Measurements from ENCODE around the gene MED12L. TPM values are rescaled to one million over a fixed set of nuclear protein-coding genes. Genes with fewer than 3 reads are reported as not detected.

The MED12L gene
- total RNA-seq, result under 0.01 and 0.19 TPM in 2 replicates

GRCh38 chr3:151085227-151085888 is at the start of gene MED12L:
MED12L (plus strand) TSS chr3:151085664; CDS start chr3:151086927, 1,263 bp downstream.

DNA sequence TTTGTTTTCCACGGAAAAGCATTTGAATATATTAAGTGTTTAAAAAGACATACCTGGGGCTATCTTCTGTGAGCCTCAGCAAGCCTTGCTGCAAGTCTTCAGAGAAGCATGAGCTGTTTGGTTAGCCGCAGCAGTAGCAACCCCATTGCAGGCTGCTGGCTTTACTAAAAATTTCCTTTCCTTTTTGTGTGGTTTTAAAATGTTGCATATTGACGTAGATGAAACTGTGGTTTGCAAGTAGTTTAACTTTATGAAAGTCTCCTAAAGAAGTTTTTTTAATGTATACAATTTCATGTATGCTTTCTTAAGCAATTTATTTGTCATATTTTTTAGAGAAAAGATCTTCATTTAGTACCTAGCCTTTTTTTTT is 117.6 kb downstream of the MED12L start, which contains the start of gene GPR171:
Gene GPR171, minus strand, starts transcription at position 166 of the 370 bp plus-strand sequence. CDS start 3,830 bp downstream, outside the sequence.

DNA sequence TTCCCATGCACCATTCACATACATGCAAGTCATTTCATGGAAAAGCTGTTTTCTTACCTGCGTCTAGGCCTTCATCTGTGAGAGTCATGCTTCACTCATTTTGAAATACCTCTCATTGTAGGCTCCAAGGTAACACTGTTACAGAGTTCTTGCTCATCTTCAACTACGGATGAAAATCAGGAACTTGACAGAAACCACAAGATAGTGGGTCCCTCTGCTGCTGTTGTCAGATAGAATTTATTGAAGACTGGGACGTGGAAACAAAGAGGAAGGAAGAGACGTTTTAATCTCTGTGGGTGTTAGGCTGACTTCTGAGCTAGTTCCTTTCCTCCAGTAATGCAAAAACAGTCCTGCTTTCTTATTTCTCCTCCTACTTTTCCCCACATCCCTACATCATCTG is 192.8 kb downstream of the MED12L start, which contains the start of gene P2RY14:
Gene P2RY14, minus strand, starts transcription at position 313 of the 400 bp plus-strand sequence. CDS start 64,226 bp downstream, outside the sequence.

DNA sequence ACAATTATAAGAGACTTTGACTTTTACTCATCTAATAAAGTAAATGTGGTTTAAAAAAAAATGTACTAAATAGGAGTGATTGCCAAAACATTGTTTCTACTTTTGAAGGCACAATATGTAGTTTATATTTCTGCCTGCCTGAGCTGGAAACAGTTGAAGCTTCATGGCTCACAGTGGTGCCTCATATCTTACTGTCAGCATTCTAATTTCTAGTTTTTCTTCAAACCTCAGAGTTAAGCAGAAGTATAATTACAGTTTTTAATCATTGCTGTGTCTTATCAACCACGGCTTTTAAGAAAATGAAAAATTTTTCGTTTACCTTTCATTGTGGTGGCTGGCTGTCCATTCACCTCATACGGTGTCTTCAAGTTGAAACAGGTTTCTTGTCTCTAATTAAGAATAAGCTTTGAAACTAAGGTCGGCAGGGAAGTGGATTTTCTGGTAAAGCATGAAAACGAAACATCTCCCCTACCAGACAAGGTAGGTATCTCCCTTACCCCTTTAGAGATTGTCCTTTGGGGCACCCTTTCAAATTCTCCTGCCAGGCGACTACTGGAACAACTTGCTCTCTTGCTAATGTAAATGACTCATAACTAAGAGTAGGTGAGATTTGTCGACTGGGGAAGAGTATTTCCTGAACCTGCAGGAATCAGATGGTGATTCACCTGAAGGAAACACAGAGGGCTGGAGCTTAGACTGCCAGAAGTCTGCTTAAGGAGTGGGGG is 231.0 kb downstream of the MED12L start, which contains the start of gene GPR87:
Gene GPR87, minus strand, starts transcription at position 554 of the 725 bp plus-strand sequence. CDS start 16,720 bp downstream, outside the sequence.

DNA sequence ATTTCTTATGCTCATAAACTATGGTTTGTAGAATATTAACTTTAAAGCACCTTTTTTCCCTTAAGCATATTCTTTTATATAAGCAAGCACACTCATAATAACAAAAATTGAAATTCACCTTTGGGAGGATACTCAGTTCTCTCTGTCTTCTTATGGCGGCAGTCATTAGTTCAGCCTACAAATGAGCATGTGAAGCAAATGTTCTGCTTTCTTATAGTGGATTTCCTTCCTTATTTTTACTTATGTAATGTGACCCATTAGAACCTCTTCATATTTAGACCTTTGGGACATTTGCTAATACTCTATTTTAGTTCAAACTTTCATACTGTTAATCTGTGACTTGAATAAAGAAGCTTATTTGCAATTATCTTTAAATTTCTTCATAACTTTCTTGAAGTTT is 243.9 kb downstream of the MED12L start, which contains the start of gene P2RY13:
Gene P2RY13, minus strand, starts transcription at position 187 of the 400 bp plus-strand sequence. Its CDS starts 21 bp downstream, at position 166.

DNA sequence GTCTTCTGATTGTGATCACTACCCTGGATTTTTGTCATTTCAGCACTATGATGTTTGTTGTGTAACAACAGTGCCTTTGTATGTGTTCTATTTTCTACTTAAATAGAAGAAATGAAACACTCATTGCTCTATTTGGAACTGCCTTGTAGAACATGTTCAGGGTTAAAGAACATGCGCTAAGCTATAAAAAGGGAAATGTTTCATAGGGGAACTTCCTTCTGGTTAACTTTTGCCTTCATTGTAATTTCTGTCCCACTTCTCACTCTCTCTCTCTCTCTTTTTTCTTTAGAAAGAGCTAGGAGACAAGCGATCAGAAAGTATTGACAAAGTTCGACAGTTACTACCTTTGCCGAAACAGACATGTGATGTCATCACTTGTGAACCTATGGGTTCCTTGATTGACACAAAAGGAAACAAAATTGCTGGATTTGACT is 299.3 kb downstream of the MED12L start, which contains the start of gene P2RY12:
Gene P2RY12, minus strand, starts transcription at position 13 of the 434 bp plus-strand sequence. CDS start 45,908 bp downstream, outside the sequence.

DNA sequence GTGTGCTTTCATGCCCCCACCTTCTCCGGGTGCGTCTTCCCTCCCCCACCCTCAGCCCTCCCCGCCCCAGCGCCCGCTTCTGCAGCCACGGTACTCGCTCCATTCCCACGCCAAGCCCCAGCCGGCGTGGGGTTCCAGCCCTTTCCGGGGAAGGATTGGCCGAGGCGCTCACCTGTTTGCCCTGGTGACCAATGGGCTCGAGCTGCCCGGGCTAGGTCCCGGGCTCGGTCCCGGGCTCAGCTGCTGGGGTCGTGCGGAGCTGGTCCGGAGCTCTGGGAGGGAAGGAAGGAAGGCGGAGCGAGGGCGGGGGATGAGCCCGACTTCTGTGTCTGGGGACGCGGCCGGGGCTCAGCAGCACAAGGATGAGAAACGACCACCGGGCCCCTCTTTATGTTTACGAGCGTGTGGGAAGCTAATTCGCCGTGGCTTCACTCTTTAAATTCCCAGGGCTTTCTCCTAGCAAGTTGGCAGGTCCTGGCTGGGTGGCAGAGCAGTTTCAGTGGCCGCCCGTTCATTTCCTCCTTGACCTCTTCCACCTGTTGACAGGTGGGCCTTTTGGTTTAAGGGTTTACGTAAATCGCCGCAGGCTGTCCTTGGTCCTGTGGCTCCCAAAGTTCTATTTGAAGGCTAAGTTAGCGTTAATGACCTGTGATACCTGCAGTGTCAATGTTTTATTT is 375.4 kb downstream of the MED12L start, which contains the start of gene IGSF10:
Gene IGSF10, minus strand, starts transcription at position 288 of the 677 bp plus-strand sequence. CDS start 2,352 bp downstream, outside the sequence.

Other genes with a start within 250 kb of the MED12L start
- gene MINDY4B, start 180.2 kb upstream of the MED12L start, total RNA-seq, result not detected in 2 replicates
- not detected in 2 replicates for gene CLRN1, start 112.9 kb upstream of the MED12L start, total RNA-seq
- gene GPR171, start 117.6 kb downstream of the MED12L start, total RNA-seq, result not detected in 2 replicates
- not detected in 2 replicates for gene P2RY14, start 192.9 kb downstream of the MED12L start, total RNA-seq
- gene GPR87, start 231.2 kb downstream of the MED12L start, total RNA-seq, result 0.49 TPM in 1 of 2 replicates, not detected in the other
- not detected in 2 replicates for gene P2RY13, start 243.9 kb downstream of the MED12L start, total RNA-seq

Measured in bladder microvascular endothelial cell (primary cell).